GM18511 (cell line): ENCODE results near the gene CCR9.

ENCODE experiments used
- ATAC-seq: cut with Tn5 transposase; IDR thresholded peaks from one replicate; pipeline ENCODE4 v1.9.1; 2021; ENCODE audit warnings: mild to moderate bottlenecking, moderate library complexity; ENCODE audit not compliant: unreplicated experiment

Gene CCR9

DNA sequence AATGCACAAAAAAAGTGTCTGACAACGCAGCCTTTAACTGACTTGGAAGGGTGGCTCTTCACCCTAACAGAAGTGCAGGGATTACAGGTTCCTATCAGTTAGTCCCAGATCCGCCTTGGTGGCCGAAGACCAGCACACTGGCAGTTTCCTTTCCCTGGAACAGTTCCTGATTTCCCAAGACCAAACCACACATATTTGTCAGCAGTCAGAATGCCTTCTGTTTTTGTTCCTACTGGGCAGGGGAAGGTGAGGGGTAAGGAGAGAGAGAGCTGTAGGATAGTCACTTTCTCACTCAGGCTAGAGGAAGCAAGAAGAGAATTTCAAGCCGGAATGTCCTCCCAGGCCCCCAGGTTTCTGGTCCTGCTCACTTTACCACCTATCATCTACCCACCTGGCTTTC, 66.1 kb downstream of the CCR9 start:
- no peak for ATAC-seq
